Ramos (cell line): Measurements from ENCODE around the gene CPO.

Experiments
- in situ Hi-C: fragments of 300-500 bp; cut with MboI; formaldehyde crosslinking; loops from one replicate; pipeline ENCODE4 v1.14.3; 2022; ENCODE audit warnings: low sequenced_read_pairs; ENCODE audit not compliant: unreplicated experiment

Gene CPO

DNA sequence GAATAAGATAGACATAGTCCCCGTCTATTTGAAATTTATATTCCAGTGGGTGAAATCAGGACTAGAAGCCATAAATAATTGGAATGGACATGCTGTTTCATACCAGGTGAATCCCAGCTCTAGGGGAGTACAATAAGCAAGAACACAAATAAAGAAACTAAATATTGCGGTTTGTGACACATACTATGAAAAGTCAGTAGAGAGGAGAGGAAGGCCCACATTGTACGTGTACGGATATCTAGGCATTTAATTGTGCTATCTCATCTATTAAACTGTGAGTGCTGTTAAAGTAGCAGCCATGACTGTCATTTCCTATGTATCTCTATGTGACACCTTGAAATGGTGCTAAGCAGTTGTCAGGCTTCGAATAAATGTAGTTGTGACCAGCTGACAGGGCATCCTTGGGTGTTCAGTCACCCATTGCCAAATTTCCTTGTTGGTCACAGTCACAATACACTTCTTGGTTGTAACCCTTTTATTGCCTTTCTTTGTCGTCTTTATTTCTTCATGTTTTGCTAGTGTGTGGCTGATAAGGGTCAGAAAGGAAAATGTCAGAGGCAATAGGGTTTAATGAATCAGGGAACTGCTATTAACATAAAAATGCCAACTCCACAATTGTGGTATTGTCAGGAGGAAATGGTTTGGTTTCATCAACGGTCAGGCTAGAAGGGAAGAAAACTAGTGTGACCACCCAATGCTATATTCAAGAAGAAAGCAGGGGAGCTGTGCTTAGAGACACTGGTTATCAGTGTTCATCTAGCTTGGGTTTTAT is 31.5 kb downstream of the CPO start:
- in situ Hi-C loops = no loop called here

GRCh38 chr2:206971805-206972204 is 32.5 kb downstream of the CPO start:
- in situ Hi-C loops = no loop called here

DNA sequence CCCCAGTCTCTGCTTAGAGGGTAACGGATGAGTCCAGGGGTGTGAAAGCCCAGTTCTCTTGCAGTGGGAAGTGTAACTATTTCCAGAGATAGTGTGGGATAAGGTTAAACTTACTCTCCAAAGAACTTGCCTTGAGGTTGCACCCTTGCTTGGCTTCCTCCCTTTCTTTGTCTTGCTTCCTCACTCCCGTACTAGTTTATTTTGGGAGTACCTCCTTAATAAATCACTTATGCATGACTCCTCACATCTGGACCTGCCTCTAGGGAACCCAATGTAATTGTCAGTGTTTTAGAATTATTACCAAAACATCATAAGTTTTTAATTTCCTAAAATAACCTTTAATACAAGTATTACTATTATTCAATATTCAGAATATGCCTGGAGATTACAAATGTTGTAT is 35.2 kb downstream of the CPO start:
- in situ Hi-C loops = no loop called here

DNA sequence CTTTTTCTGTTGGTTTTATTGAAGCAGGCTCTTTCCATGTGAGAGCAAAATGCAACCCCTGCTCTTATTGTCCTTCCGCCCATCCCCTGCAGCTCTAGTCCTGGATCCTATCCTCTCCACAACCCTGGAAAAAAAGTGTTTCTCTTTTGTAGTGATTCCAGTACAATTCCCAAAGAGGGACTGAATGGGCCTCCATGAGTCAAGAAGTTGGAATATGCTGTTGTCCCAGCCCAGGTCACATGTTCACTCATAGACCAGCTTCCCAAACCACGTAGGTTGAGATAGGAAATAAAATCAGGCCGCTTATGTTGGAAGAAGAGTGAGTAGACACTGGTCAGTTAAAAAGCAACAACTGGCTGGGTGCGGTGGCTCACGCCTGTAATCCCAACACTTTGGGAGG is 39.4 kb downstream of the CPO start:
- in situ Hi-C loops = no loop called here

- in situ Hi-C loops = no loop called here
These were observed 40.0 kb downstream of the CPO start for GRCh38 chr2:206979365-206979764.

GRCh38 chr2:206979922-206980321 is 40.6 kb downstream of the CPO start:
- in situ Hi-C loops = no loop called here

- in situ Hi-C loops = no loop called here
These were observed 41.1 kb downstream of the CPO start for GRCh38 chr2:206980413-206980812.

DNA sequence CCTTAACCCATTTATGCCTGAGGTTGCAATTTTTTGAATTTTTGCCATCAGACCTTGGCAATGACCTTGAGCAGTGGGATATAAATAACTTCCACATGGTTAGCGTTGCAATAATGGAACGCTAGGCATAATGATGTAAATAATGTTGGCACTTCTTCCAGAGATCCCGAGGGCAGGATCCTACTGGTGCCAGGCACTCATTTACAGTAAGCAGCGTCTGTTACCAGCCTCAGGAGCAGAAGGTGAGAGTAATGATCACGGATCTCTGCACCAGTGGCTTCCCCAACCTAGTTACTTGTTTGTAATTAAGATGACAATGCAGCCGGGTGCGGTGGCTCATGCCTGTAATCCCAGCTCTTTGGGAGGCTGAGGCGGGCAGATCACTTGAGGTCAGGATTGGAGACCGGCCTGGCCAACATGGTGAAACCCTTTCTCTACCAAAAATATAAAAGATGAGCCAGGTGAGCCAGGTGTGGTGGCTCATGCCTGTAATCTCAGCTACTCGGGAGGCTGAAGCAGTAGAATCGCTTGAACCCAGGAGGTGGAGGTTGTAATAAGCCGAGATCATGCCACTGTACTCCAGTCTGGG is 41.9 kb downstream of the CPO start:
- in situ Hi-C loops = no loop called here

DNA sequence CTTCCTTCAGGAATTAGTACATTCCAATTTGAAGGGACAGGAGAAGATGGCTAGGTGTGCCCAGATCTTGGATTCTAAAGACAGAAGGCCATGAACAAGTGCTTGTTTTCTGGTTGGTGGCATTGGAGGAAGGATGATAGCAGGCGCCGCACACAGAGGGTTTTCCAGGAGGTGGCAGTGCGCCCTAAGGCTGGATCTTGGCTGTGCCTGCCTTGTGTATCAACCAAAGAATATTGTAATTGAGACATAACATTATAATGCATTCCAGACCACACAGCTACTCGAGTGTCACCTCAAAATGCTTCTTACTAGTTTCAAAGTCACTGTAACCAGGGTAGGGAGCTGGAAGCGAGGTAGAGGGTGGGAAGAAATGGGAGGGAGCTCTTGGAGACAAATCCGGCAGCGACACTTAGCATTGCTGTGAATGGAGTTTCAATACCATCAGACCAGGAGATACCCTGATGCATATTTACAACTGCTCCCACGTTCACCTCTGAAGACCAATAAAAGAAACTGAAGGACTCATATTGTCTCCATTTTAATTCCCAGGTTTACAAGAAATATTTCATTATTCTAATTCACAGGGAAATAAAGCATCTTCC is 42.5 kb downstream of the CPO start:
- in situ Hi-C loops = no loop called here

- in situ Hi-C loops = no loop called here
These were observed 43.1 kb downstream of the CPO start for GRCh38 chr2:206982360-206982955.

DNA sequence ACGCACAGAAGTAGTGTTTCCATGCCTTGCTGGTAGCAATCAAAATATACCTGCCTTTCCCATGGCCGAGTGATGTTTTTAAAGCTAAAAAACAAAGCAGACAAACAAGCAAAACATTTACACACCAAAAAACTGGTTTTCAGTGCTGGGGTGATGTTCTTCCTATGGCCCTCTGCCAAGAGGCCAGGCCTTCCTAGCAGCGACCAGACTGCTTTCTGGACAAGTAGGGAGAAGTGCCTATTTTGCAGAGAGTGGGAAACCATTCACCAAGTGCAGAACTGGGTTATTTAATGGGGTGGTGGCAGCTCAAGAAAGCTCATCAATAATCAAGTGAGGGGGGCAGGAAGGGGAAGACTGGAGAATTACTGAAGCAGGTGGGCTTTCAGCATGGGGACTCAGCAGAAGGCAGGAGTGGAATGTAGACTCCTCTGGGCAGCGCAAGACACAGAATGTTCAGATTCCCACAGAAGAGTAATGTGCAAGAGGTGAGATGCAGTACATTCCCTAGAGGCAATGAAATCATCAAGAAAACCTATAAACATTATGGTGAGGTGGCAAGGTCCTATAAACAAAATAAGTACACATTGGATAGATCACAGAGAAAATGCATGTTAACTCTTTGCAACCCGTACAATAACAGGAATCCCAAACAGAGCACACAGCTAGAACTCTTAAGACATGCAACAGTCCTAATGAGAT is 44.0 kb downstream of the CPO start:
- in situ Hi-C loops = no loop called here

DNA sequence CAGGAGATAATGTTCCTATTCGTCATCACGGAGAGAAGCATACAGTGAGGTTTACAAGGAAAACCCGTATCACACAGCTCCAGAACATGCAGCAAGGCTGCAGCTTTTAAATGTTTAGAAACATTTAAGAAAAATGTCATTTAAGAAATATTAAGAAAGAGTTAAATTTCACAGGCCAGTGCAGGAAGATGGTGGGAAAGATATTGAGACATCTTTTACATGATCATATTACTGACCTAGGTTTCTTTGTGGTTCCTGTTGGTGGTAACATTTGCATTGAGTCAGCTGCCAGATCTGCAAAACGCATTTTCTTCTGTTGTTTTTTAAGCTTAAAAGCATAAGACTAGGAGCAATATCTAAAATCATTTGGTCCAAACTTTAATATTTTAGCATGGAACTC is 44.9 kb downstream of the CPO start:
- in situ Hi-C loops = no loop called here

GRCh38 chr2:206986943-206987342 is 47.6 kb downstream of the CPO start:
- in situ Hi-C loops = no loop called here

- in situ Hi-C loops = no loop called here
These were observed 48.5 kb downstream of the CPO start for GRCh38 chr2:206987810-206988209.

DNA sequence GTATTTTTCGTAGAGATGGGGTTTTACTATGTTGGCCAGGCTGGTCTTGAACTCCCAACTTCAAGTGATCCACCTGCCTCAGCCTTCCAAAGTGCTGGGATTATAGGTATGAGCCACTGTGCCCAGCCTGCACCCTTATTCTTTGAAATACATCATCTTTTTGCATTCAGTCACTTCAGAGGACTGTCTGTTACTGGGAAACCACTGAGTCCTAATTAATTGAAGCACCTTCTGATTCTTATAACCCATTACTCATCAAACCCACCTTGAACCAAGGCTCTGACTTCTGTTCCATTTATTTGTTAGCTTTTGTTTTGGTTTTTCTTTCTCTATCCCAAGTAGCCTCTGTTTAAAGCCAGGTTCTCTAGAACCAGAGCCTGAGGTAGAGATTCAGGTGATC is 49.6 kb downstream of the CPO start:
- in situ Hi-C loops = no loop called here

DNA sequence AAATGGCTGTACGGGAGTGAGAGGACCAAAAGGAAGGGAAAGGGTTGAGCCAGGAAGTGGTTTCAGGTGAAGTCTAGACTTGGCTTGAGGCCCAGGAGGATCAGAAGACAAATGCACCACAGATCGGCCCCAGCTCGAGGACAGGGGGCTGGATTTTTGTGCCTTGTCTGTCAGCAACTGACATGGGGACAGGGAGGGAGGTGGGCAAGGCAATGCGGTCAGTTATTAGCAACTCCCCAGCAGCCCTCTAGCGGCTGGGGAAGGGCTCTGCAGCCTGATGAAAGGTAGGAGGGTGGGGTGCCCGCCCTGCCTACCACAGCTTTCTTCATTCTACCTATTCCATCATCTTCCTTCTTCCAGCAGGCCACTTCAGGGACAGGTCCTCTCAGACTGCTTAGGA is 50.0 kb downstream of the CPO start:
- in situ Hi-C loops = no loop called here

DNA sequence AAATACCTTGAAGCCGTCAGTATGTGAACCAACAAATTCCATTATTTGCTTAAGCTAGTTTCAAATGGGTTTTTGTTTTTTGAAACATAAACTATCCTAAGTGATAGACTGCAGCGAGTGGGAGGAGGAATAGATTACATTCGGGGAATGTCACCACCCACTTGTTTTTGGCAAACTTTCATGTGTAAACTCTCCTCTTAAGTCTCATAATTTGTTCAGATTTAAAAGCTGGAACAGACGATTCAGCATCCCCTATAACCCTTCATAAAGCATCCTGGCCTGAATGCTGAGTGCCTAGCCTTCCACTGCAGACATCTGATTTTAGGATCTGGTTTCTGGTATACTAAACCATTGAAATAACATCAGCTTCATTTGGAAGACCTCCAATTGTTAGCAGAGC is 51.0 kb downstream of the CPO start:
- in situ Hi-C loops = no loop called here

GRCh38 chr2:206991070-206991469 is 51.8 kb downstream of the CPO start:
- in situ Hi-C loops = no loop called here

DNA sequence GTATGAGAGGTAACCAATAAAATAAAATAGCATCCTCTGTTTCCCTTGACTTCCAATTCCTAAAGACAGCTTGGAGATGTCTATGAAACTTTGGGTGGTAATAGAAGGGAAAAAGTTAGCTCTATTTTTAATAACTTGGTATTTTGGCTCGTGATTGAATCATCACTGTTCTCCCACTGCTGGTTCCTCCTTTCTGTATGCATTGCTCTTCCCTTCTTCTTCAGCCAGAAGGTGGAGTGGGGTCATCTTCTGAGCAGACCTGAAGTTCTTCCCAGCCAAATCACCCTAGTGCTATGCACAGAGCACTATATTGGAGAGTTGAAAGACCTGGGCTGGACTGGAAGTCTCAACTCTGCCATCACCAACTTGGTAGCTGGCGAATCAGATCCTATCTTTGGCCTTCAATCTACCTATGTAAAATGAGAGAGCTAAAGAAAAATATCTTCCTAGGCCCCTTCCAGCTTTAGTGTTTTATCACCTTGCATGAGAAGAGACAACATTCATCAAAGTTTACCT is 54.1 kb downstream of the CPO start:
- in situ Hi-C loops = no loop called here

GRCh38 chr2:206993964-206994363 is 54.6 kb downstream of the CPO start:
- in situ Hi-C loops = no loop called here
